ENCODE results near the gene ECI1. TPM values are rescaled to one million over a fixed set of nuclear protein-coding genes. Genes with fewer than 3 reads are reported as not detected.

The ECI1 gene
- total RNA-seq, 2 donors from 2014 or later: 109 to 134 TPM

GRCh38 chr16:2287916-2288547 is 36.6 kb upstream of the ECI1 start:
- no peak for DNase-seq
- Histone ChIP-seq H3K27ac (no peak overlapping the region), H3K27me3 (no peaks in the 10 kb centered on the region), H3K9ac (ENCODE audit: low read depth in 2 of 2, low read length in 2 of 2) (no peak overlapping the region), H3K4me3 (no peak overlapping the region), H3K9me3 (no peaks in the 10 kb centered on the region), H3K4me1 (no peaks in the 10 kb centered on the region), H3K36me3 (no peaks in the 10 kb centered on the region)
- intact Hi-C loops (cut with DNase I): no loop called here
- TF ChIP-seq, protein P1, sequence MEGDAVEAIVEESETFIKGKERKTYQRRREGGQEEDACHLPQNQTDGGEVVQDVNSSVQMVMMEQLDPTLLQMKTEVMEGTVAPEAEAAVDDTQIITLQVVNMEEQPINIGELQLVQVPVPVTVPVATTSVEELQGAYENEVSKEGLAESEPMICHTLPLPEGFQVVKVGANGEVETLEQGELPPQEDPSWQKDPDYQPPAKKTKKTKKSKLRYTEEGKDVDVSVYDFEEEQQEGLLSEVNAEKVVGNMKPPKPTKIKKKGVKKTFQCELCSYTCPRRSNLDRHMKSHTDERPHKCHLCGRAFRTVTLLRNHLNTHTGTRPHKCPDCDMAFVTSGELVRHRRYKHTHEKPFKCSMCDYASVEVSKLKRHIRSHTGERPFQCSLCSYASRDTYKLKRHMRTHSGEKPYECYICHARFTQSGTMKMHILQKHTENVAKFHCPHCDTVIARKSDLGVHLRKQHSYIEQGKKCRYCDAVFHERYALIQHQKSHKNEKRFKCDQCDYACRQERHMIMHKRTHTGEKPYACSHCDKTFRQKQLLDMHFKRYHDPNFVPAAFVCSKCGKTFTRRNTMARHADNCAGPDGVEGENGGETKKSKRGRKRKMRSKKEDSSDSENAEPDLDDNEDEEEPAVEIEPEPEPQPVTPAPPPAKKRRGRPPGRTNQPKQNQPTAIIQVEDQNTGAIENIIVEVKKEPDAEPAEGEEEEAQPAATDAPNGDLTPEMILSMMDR (IDR thresholded peaks at IDR 0.05): no peak

DNA sequence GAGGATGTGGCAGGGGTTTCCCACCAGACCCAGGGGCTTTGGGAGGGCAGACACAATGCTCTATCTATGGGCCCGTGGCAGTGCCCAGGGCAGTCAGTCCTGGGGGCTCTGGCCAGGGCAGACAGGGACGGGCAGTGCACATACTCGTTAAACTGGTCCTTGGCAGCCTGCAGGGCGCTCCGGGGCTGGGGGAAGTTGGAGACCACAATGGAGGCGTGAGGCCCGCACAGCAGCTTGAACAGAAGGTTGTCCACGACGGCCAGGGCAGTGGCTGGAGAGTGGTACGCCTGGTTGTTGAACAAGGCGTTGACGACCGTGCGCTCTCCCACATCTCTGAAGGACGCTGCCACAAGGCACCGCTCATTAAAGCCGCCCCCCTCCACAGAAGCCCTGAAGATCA is 35.2 kb upstream of the ECI1 start:
- intact Hi-C loops (cut with DNase I): no loop called here
- DNase-seq: no peak
- TF ChIP-seq, protein P1 (IDR thresholded peaks at IDR 0.05): no peak
- H3K27me3 ChIP-seq: no peaks in the 10 kb centered on the region
- no peak overlapping the region for H3K27ac ChIP-seq
- no peaks in the 10 kb centered on the region for H3K4me1 ChIP-seq
- H3K4me3 ChIP-seq: no peak overlapping the region
- H3K9me3 ChIP-seq: no peaks in the 10 kb centered on the region
- H3K36me3 ChIP-seq: no peaks in the 10 kb centered on the region
- H3K9ac ChIP-seq (ENCODE audit: low read depth in 2 of 2, low read length in 2 of 2): no peak overlapping the region

DNA sequence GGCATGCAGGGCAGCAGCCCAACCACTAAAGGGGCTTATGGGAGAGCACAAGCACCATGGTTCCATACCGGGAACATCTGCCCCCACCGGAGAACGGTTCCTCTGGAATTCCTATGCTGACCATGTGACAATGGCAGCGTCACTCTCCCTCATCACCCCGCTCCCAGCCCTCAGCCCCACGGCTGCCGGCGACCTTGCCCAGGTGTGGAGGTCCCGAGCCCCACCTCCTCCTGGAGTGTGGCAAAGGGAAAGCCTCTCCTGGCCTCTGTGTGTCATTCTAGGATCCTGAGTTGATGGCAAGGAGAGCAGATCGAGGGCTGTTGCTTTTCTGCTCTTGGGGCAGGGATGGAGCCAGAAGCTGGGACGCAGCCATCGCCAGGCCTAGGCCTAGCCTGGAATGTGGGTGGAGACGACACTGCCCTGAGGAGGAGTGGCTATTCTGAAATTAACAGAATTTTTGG is 34.4 kb upstream of the ECI1 start:
- no peak for DNase-seq
- Histone ChIP-seq H3K4me1 (no peaks in the 10 kb centered on the region), H3K9me3 (no peaks in the 10 kb centered on the region), H3K4me3 (no peak overlapping the region), H3K27ac (no peak overlapping the region), H3K36me3 (no peaks in the 10 kb centered on the region), H3K9ac (ENCODE audit: low read depth in 2 of 2, low read length in 2 of 2) (no peak overlapping the region), H3K27me3 (no peaks in the 10 kb centered on the region)
- TF ChIP-seq, protein P1 (IDR thresholded peaks at IDR 0.05): no peak
- intact Hi-C loops (cut with DNase I): no loop called here

DNA sequence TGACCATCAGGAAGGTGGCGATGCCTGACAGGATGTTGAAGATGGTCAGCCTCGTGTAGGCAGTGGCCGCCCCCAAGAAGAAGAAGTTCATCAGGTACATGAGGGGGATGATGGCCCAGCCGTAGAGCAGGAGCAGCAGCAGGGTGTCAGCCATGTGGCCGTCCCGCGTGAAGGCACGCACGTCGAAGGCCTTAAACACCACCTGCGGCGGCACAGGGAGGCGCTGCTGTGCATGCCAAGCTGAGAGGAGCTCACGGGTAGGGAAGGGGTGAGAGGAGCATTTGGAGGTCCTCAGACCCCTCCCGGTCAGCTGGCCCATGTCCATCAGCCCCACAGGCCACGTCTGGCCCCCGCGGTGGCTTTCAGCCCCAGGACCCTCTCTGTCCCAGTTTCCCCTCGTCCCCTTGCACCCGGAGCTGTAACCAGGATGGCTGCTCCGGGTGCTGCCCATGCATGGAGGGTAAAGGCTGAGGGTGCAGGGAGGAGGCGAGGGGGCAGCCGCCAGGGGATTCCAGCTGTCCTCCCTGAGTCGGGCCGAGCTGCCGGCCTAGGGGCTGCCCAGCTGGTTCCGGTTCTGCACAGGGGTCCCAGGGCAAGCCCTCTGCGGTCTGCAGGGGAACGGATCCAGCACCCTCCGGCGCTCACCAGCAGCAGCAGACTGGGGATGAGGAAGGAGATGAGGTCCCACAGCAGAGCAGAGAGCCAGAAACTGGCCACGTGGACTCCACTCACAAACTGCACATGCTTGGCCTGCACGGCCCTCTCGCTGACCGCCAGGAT is 33.6 kb upstream of the ECI1 start:
- H3K36me3 ChIP-seq: no peaks in the 10 kb centered on the region
- H3K27ac ChIP-seq: no peak overlapping the region
- H3K4me1 ChIP-seq: no peaks in the 10 kb centered on the region
- TF ChIP-seq, protein P1 (IDR thresholded peaks at IDR 0.05): no peak
- no peak overlapping the region for H3K4me3 ChIP-seq
- no peaks in the 10 kb centered on the region for H3K27me3 ChIP-seq
- intact Hi-C loops (cut with DNase I): no loop called here
- no peak overlapping the region for H3K9ac ChIP-seq (ENCODE audit: low read depth in 2 of 2, low read length in 2 of 2)
- no peak for DNase-seq
- H3K9me3 ChIP-seq: no peaks in the 10 kb centered on the region

GRCh38 chr16:2284001-2284770 is 32.8 kb upstream of the ECI1 start:
- TF ChIP-seq, protein P1 (IDR thresholded peaks at IDR 0.05): no peak
- H3K9me3 ChIP-seq: no peaks in the 10 kb centered on the region
- no peak overlapping the region for H3K4me3 ChIP-seq
- DNase-seq: no peak
- no peak overlapping the region for H3K27ac ChIP-seq
- intact Hi-C loops (cut with DNase I): no loop called here
- H3K4me1 ChIP-seq: no peaks in the 10 kb centered on the region
- H3K9ac ChIP-seq (ENCODE audit: low read depth in 2 of 2, low read length in 2 of 2): no peak overlapping the region
- H3K36me3 ChIP-seq: no peaks in the 10 kb centered on the region
- H3K27me3 ChIP-seq: no peaks in the 10 kb centered on the region
